Measurements from ENCODE around the gene DTNB.
"Not testable (repeated sequence)": the region's sequence is repeated elsewhere in the genome, so short reads cannot be mapped to it uniquely, and the experiment has no call there.

Gene DTNB

GRCh38 chr2:25544445-25544844 lies 128.9 kb downstream of the DTNB start:
- DNase-seq (ENCODE audit: low read depth in 3 of 3) = no peak

- DNase-seq (ENCODE audit: low read depth in 3 of 3) = no peak
Measured at GRCh38 chr2:25543939-25544338, 129.4 kb downstream of the DTNB start.

GRCh38 chr2:25541378-25541777 lies 132.0 kb downstream of the DTNB start:
- no peak for DNase-seq (ENCODE audit: low read depth in 3 of 3)

GRCh38 chr2:25539136-25539535 lies 134.2 kb downstream of the DTNB start:
- DNase-seq (ENCODE audit: low read depth in 3 of 3) = no peak

GRCh38 chr2:25537526-25537925 lies 135.9 kb downstream of the DTNB start:
- no peak for DNase-seq (ENCODE audit: low read depth in 3 of 3)

- DNase-seq (ENCODE audit: low read depth in 3 of 3) = not testable (repeated sequence)
Measured at GRCh38 chr2:25535411-25536289, 137.7 kb downstream of the DTNB start.

GRCh38 chr2:25534937-25535336 lies 138.4 kb downstream of the DTNB start:
- not testable (repeated sequence) for DNase-seq (ENCODE audit: low read depth in 3 of 3)

GRCh38 chr2:25534455-25534854 lies 138.9 kb downstream of the DTNB start:
- no peak for DNase-seq (ENCODE audit: low read depth in 3 of 3)

- DNase-seq (ENCODE audit: low read depth in 3 of 3) = not testable (repeated sequence)
Measured at GRCh38 chr2:25533771-25534170, 139.6 kb downstream of the DTNB start.

GRCh38 chr2:25532521-25532920 lies 140.9 kb downstream of the DTNB start:
- DNase-seq (ENCODE audit: low read depth in 3 of 3) = no peak

- no peak for DNase-seq (ENCODE audit: low read depth in 3 of 3)
Measured at GRCh38 chr2:25529034-25529433, 144.3 kb downstream of the DTNB start.

- DNase-seq (ENCODE audit: low read depth in 3 of 3) = no peak
Measured at GRCh38 chr2:25528173-25528572, 145.2 kb downstream of the DTNB start.

GRCh38 chr2:25524507-25524906 lies 148.9 kb downstream of the DTNB start:
- DNase-seq (ENCODE audit: low read depth in 3 of 3) = no peak

GRCh38 chr2:25523060-25523459 lies 150.3 kb downstream of the DTNB start:
- no peak for DNase-seq (ENCODE audit: low read depth in 3 of 3)

GRCh38 chr2:25521665-25522387 lies 151.6 kb downstream of the DTNB start:
- DNase-seq (ENCODE audit: low read depth in 3 of 3) = peak in 1 of 3 donors; percentile 19

- DNase-seq (ENCODE audit: low read depth in 3 of 3) = no peak
Measured at GRCh38 chr2:25521126-25521525, 152.3 kb downstream of the DTNB start.

GRCh38 chr2:25517701-25518100 lies 155.7 kb downstream of the DTNB start:
- no peak for DNase-seq (ENCODE audit: low read depth in 3 of 3)

- no peak for DNase-seq (ENCODE audit: low read depth in 3 of 3)
Measured at GRCh38 chr2:25514043-25514637, 159.2 kb downstream of the DTNB start.

- no peak for DNase-seq (ENCODE audit: low read depth in 3 of 3)
Measured at GRCh38 chr2:25512707-25513106, 160.7 kb downstream of the DTNB start.

GRCh38 chr2:25506226-25506625 lies 167.2 kb downstream of the DTNB start:
- no peak for DNase-seq (ENCODE audit: low read depth in 3 of 3)

GRCh38 chr2:25505622-25506021 lies 167.8 kb downstream of the DTNB start:
- no peak for DNase-seq (ENCODE audit: low read depth in 3 of 3)

- no peak for DNase-seq (ENCODE audit: low read depth in 3 of 3)
Measured at GRCh38 chr2:25505182-25505581, 168.2 kb downstream of the DTNB start.

- DNase-seq (ENCODE audit: low read depth in 3 of 3) = no peak
Measured at GRCh38 chr2:25504266-25504665, 169.1 kb downstream of the DTNB start.

Measured in stimulated activated CD4-positive, alpha-beta T cell treated with anti-CD3 and anti-CD28 coated beads, TNF-alpha, amount 100 ng/mL, for 48 hours (primary cell).